Vagina (tissue), 2 donors: Measurements from ENCODE around the gene FGF12. TPM values are rescaled to one million over a fixed set of nuclear protein-coding genes. Genes with fewer than 3 reads are reported as not detected.
A peak's percentile ranks its signal among the peaks of the same experiment; 100 is the strongest.

Experiments used
- DNase-seq, 2 donors: peaks; one replicate each; pipeline ENCODE4 v3.0.0-alpha.2; 2017; ENCODE audit errors: extremely low spot score in 2 of 2
- H3K27ac ChIP-seq: fragments of 200-600 bp; sonication (generic); one replicate; pipeline ENCODE4 v1.5.1; 2019
- H3K27me3 ChIP-seq: fragments of 200-600 bp; sonication (generic); one replicate; pipeline ENCODE4 v1.5.1; 2019
- H3K36me3 ChIP-seq, 2 donors: fragments of 200-600 bp; sonication (generic); one replicate each; pipeline ENCODE4 v1.5.1; 2017 to 2019
- H3K4me1 ChIP-seq: fragments of 200-600 bp; sonication (generic); one replicate; pipeline ENCODE4 v1.5.1; 2019
- H3K4me3 ChIP-seq, 2 donors: fragments of 200-600 bp; sonication (generic); 1 replicate in 1 of 2; 2 replicates in 1 of 2; pipeline ENCODE4 v1.5.1; 2016 to 2019
- H3K9me3 ChIP-seq: fragments of 200-600 bp; sonication (generic); one replicate; pipeline ENCODE4 v1.5.1; 2019
- POLR2A ChIP-seq, 2 donors: fragments of 450-650 bp; IDR thresholded peaks; one replicate each; pipeline ENCODE4 v1.6.1; 2017; ENCODE audit warnings: antibody characterized with exemption in 2 of 2, mild to moderate bottlenecking in 2 of 2, moderate library complexity in 2 of 2
- POLR2AphosphoS5 ChIP-seq, 2 donors: sonication (generic); formaldehyde crosslinking; IDR thresholded peaks; one replicate each; pipeline ENCODE4 v1.9.0; 2017; ENCODE audit warnings: antibody characterized with exemption in 2 of 2, mild to moderate bottlenecking in 2 of 2, low read depth in 1 of 2; ENCODE audit not compliant: insufficient read depth in 1 of 2
- intact Hi-C: fragments of 100-400 bp; cut with DNase I; formaldehyde crosslinking; loops from one replicate; pipeline ENCODE4 v1.15.1; 2023
- total RNA-seq: library from RNA; depleted of rRNA; stranded (reverse); fragments of >200 nt; gene quantifications from one replicate; pipeline ENCODE4 v1.2.3, GENCODE V29; 2016
- TF ChIP-seq, protein P1 (sequence below), 3 experiments: fragments of 450-650 bp in 2 of 3; fragments of 200-600 bp in 1 of 3; sonication (generic) in 1 of 3; IDR thresholded peaks; one replicate each; pipeline ENCODE4 v1.5.1; 2017 to 2019; ENCODE audit warnings: antibody characterized with exemption in 3 of 3, mild to moderate bottlenecking in 2 of 3, moderate library complexity in 2 of 3

FGF12 gene
- total RNA-seq, 1 donor from 2014 or later, result 1.5 TPM

DNA sequence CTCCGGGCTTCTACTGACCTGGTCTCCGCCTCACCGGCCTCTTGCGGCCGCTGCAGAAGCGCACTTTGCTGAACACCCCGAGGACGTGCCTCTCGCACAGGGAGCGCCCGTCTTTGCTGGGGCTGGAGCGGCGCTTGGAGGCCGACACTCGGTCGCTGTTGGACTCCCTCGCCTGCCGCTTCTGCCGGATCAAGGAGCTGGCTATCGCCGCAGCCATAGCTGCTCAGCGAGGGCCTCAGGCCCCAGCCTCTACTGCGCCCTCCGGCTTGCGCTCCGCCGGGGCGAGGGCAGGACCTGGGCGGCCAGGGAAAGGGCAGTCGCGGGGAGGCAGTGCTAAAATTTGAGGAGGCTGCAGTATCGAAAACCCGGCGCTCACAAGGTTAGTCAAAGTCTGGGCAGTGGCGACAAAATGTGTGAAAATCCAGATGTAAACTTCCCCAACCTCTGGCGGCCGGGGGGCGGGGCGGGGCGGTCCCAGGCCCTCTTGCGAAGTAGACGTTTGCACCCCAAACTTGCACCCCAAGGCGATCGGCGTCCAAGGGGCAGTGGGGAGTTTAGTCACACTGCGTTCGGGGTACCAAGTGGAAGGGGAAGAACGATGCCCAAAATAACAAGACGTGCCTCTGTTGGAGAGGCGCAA lies 319.2 kb downstream of the FGF12 start:
- Histone ChIP-seq H3K27ac (no peak overlapping the region), H3K27me3 (no peaks in the 10 kb centered on the region), H3K36me3 (no peaks in the 10 kb centered on the region), H3K9me3 (no peaks in the 10 kb centered on the region), H3K4me1 (peaks cover 17% of the 10 kb centered on the region), H3K4me3 (peak overlapping the region; percentile 34 to 52)
- TF ChIP-seq POLR2AphosphoS5 (IDR thresholded peaks at IDR 0.05; ENCODE audit: insufficient read depth in 1 of 2, low read depth in 1 of 2) (no peak), POLR2A (IDR thresholded peaks at IDR 0.05) (no peak)
- TF ChIP-seq, protein P1, sequence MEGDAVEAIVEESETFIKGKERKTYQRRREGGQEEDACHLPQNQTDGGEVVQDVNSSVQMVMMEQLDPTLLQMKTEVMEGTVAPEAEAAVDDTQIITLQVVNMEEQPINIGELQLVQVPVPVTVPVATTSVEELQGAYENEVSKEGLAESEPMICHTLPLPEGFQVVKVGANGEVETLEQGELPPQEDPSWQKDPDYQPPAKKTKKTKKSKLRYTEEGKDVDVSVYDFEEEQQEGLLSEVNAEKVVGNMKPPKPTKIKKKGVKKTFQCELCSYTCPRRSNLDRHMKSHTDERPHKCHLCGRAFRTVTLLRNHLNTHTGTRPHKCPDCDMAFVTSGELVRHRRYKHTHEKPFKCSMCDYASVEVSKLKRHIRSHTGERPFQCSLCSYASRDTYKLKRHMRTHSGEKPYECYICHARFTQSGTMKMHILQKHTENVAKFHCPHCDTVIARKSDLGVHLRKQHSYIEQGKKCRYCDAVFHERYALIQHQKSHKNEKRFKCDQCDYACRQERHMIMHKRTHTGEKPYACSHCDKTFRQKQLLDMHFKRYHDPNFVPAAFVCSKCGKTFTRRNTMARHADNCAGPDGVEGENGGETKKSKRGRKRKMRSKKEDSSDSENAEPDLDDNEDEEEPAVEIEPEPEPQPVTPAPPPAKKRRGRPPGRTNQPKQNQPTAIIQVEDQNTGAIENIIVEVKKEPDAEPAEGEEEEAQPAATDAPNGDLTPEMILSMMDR (IDR thresholded peaks at IDR 0.05), result no peak
- intact Hi-C loops, result no loop called here
- DNase-seq, result no peak

DNA sequence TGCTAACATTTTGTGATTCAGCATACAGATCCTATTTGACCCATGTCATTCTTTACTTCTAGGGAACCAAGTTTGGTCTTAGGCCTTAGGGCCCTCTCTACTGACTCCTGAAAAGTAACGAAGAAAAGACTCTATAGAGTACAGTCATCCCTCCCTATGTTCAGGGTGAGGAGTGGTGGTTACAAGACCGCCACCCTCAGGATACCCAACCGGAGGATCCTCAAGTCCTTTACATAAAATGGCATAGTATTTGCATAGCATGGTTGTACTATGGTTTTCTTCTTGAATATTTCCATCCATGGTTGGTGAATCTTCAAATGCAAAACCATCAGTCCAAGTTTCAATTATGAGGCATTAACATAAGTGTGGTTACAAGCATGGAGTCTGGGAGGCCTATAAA lies 327.6 kb downstream of the FGF12 start:
- Histone ChIP-seq H3K27me3 (no peaks in the 10 kb centered on the region), H3K4me3 (no peak overlapping the region), H3K9me3 (no peaks in the 10 kb centered on the region), H3K27ac (no peak overlapping the region), H3K36me3 (no peaks in the 10 kb centered on the region), H3K4me1 (no peaks in the 10 kb centered on the region)
- intact Hi-C loops, result no loop called here
- no peak for DNase-seq
- no peak for TF ChIP-seq POLR2AphosphoS5 (IDR thresholded peaks at IDR 0.05; ENCODE audit: insufficient read depth in 1 of 2, low read depth in 1 of 2)
- no peak for TF ChIP-seq POLR2A (IDR thresholded peaks at IDR 0.05)
- TF ChIP-seq, protein P1 (IDR thresholded peaks at IDR 0.05), result no peak

DNA sequence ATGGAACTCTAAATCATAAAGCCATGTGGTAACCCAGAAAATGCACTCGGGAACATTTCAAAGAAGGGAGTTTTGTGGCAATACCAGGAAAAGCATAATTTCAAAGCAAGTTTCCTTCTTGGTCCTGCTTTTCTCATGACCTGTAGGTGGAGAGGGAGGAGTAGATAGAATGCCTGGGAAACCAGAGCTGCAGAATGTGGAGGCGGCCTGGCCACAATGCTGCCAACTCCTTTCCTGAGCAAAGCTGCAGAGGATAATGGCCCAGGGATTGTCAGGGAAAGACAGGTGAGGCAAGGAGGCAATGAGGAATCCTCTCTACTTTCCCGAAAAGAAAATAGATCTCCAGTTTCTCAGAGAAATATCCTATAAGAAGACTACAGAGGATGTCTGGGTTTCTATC lies 330.3 kb downstream of the FGF12 start:
- Histone ChIP-seq H3K36me3 (no peaks in the 10 kb centered on the region), H3K4me1 (no peaks in the 10 kb centered on the region), H3K27me3 (no peaks in the 10 kb centered on the region), H3K4me3 (no peak overlapping the region), H3K27ac (no peak overlapping the region), H3K9me3 (no peaks in the 10 kb centered on the region)
- intact Hi-C loops, result no loop called here
- TF ChIP-seq POLR2AphosphoS5 (IDR thresholded peaks at IDR 0.05; ENCODE audit: insufficient read depth in 1 of 2, low read depth in 1 of 2) (no peak), POLR2A (IDR thresholded peaks at IDR 0.05) (no peak)
- TF ChIP-seq, protein P1 (IDR thresholded peaks at IDR 0.05), result no peak
- no peak for DNase-seq

DNA sequence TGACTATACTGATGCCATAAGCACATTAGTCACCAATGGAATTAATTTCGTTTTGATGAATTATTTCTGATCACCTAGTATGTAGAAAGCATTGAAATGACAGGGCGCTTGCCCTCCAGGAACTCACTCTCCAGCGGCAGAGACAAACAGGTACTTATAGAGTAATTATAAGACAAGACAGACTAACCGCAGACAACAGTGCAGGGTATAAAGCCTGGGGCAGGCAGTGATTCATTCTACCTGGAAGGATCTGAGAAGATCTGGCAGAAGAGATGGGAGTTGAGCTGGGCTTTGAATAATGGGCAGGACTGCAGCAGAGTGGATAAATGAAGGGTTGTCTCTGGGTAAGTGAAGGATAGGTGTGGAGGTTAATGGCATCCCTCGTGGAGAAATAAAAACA lies 331.8 kb downstream of the FGF12 start:
- intact Hi-C loops, result no loop called here
- no peak for DNase-seq
- H3K36me3 ChIP-seq, result no peaks in the 10 kb centered on the region
- H3K27ac ChIP-seq, result no peak overlapping the region
- H3K4me3 ChIP-seq, result no peak overlapping the region
- no peaks in the 10 kb centered on the region for H3K27me3 ChIP-seq
- H3K4me1 ChIP-seq, result no peaks in the 10 kb centered on the region
- TF ChIP-seq POLR2A (IDR thresholded peaks at IDR 0.05) (no peak), POLR2AphosphoS5 (IDR thresholded peaks at IDR 0.05; ENCODE audit: insufficient read depth in 1 of 2, low read depth in 1 of 2) (no peak)
- TF ChIP-seq, protein P1 (IDR thresholded peaks at IDR 0.05), result no peak
- H3K9me3 ChIP-seq, result no peaks in the 10 kb centered on the region

DNA sequence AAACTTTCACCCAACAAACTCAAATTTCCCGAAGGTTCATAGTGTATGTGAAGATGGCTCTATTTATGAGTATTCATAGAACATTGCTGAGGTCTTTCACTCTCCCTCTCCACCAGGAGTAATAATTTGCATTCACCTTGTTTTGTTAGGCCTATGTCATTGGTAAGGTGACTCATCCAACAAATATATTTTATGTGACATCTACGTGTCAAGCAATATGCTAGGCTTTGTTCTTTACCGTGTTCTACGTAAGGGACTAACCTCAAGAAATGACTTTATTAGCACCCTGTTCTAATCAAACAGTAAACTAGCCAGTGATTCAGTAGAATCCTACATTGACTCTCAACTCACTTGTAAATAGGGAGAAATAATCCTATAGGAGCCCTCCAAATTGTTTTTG lies 334.4 kb downstream of the FGF12 start:
- Histone ChIP-seq H3K27me3 (no peaks in the 10 kb centered on the region), H3K27ac (no peak overlapping the region), H3K4me3 (no peak overlapping the region), H3K9me3 (no peaks in the 10 kb centered on the region), H3K36me3 (no peaks in the 10 kb centered on the region), H3K4me1 (no peaks in the 10 kb centered on the region)
- no peak for DNase-seq
- TF ChIP-seq POLR2A (IDR thresholded peaks at IDR 0.05) (no peak), POLR2AphosphoS5 (IDR thresholded peaks at IDR 0.05; ENCODE audit: insufficient read depth in 1 of 2, low read depth in 1 of 2) (no peak)
- TF ChIP-seq, protein P1 (IDR thresholded peaks at IDR 0.05), result no peak
- intact Hi-C loops, result no loop called here
